WTC11 (cell line): ENCODE data around the gene MPC1.

Experiments
- GABPB1 ChIP-seq: sonication (generic); formaldehyde crosslinking; IDR thresholded peaks from 2 replicates; pipeline ENCODE4 v1.8.1; 2023; ENCODE audit warnings: mild to moderate bottlenecking, missing genetic modification reagents
- NFE2L1 ChIP-seq: sonication (generic); formaldehyde crosslinking; IDR thresholded peaks from 2 replicates; pipeline ENCODE4 v1.8.1; 2023; ENCODE audit warnings: missing genetic modification reagents
- NR1H2 ChIP-seq: sonication (generic); formaldehyde crosslinking; IDR thresholded peaks from 2 replicates; pipeline ENCODE4 v1.9.0; 2021; ENCODE audit warnings: mild to moderate bottlenecking, moderate library complexity, missing genetic modification reagents
- RORB ChIP-seq: fragments of 250-450 bp; sonication (Bioruptor Pico); IDR thresholded peaks from 2 replicates; pipeline ENCODE4 v1.9.0; 2021; ENCODE audit warnings: mild to moderate bottlenecking
- SP1 ChIP-seq: sonication (generic); formaldehyde crosslinking; conservative IDR thresholded peaks from 2 replicates; pipeline ENCODE4 v1.8.1; 2022; ENCODE audit warnings: missing genetic modification reagents
- TF ChIP-seq, protein P1 (sequence below): fragments of 200-600 bp; IDR thresholded peaks from 2 replicates; pipeline ENCODE4 v1.8.0; 2022; ENCODE audit warnings: antibody characterized with exemption
- TF ChIP-seq, protein P2 (sequence below): fragments of 250-450 bp; sonication (Bioruptor Pico); IDR thresholded peaks from 2 replicates; pipeline ENCODE4 v1.9.0; 2021; ENCODE audit warnings: mild to moderate bottlenecking
- TF ChIP-seq, protein P3 (sequence below): fragments of 250-450 bp; sonication (Bioruptor Pico); IDR thresholded peaks from 2 replicates; pipeline ENCODE4 v1.8.0; 2021; ENCODE audit warnings: mild to moderate bottlenecking
- TF ChIP-seq, protein P4 (sequence below): sonication (generic); formaldehyde crosslinking; IDR thresholded peaks from 2 replicates; pipeline ENCODE4 v1.8.0; 2022; ENCODE audit warnings: mild to moderate bottlenecking, missing genetic modification reagents
- TF ChIP-seq, protein P5 (sequence below): sonication (generic); formaldehyde crosslinking; IDR thresholded peaks from 2 replicates; pipeline ENCODE4 v1.8.1; 2022; ENCODE audit warnings: mild to moderate bottlenecking, moderate library complexity, missing genetic modification reagents
- TF ChIP-seq, protein P6 (sequence below): sonication (generic); formaldehyde crosslinking; IDR thresholded peaks from 2 replicates; pipeline ENCODE4 v1.8.1; 2022; ENCODE audit warnings: low read depth, mild to moderate bottlenecking, moderate library complexity, missing genetic modification reagents, borderline replicate concordance
- TF ChIP-seq, protein P7 (sequence below): sonication (generic); formaldehyde crosslinking; IDR thresholded peaks from 2 replicates; pipeline ENCODE4 v1.8.1; 2022; ENCODE audit warnings: mild to moderate bottlenecking, missing genetic modification reagents, moderate library complexity, borderline replicate concordance
- TF ChIP-seq, protein P8 (sequence below): sonication (generic); formaldehyde crosslinking; IDR thresholded peaks from 2 replicates; pipeline ENCODE4 v1.8.0; 2022; ENCODE audit warnings: mild to moderate bottlenecking, missing genetic modification reagents

DNA sequence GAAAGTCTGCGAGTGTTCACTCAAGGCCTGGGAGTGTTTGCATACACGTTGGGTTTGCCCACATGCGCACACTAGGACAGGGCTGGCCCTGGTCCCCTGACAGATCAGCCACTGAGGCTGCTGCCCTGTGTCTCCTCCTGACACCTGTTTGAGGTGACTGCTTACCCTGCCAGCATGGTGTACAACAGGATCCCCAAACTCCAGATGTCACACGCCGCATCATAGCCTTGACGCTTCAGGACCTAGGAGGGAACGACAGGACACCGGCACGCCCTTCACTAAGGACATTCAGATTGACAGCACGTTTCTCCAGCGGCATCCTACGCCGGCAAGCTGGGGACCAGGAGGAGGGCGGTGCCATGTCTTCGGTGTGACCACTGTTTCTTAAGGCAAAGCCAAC is 37.0 kb upstream of the MPC1 start:
- TF ChIP-seq SP1 (CRISPR knock-in tag), result no peak
- TF ChIP-seq, protein P1, sequence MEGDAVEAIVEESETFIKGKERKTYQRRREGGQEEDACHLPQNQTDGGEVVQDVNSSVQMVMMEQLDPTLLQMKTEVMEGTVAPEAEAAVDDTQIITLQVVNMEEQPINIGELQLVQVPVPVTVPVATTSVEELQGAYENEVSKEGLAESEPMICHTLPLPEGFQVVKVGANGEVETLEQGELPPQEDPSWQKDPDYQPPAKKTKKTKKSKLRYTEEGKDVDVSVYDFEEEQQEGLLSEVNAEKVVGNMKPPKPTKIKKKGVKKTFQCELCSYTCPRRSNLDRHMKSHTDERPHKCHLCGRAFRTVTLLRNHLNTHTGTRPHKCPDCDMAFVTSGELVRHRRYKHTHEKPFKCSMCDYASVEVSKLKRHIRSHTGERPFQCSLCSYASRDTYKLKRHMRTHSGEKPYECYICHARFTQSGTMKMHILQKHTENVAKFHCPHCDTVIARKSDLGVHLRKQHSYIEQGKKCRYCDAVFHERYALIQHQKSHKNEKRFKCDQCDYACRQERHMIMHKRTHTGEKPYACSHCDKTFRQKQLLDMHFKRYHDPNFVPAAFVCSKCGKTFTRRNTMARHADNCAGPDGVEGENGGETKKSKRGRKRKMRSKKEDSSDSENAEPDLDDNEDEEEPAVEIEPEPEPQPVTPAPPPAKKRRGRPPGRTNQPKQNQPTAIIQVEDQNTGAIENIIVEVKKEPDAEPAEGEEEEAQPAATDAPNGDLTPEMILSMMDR, result no peak
- TF ChIP-seq, protein P2, sequence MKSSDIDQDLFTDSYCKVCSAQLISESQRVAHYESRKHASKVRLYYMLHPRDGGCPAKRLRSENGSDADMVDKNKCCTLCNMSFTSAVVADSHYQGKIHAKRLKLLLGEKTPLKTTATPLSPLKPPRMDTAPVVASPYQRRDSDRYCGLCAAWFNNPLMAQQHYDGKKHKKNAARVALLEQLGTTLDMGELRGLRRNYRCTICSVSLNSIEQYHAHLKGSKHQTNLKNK (CRISPR knock-in tag), result no peak
- TF ChIP-seq, protein P3, sequence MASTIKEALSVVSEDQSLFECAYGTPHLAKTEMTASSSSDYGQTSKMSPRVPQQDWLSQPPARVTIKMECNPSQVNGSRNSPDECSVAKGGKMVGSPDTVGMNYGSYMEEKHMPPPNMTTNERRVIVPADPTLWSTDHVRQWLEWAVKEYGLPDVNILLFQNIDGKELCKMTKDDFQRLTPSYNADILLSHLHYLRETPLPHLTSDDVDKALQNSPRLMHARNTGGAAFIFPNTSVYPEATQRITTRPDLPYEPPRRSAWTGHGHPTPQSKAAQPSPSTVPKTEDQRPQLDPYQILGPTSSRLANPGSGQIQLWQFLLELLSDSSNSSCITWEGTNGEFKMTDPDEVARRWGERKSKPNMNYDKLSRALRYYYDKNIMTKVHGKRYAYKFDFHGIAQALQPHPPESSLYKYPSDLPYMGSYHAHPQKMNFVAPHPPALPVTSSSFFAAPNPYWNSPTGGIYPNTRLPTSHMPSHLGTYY (CRISPR knock-in tag), result no peak
- TF ChIP-seq, protein P4, sequence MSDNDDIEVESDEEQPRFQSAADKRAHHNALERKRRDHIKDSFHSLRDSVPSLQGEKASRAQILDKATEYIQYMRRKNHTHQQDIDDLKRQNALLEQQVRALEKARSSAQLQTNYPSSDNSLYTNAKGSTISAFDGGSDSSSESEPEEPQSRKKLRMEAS (CRISPR knock-in tag), result no peak
- TF ChIP-seq NR1H2, result no peak
- TF ChIP-seq RORB (CRISPR knock-in tag), result no peak
- no peak for TF ChIP-seq GABPB1 (CRISPR knock-in tag)
- TF ChIP-seq, protein P5, sequence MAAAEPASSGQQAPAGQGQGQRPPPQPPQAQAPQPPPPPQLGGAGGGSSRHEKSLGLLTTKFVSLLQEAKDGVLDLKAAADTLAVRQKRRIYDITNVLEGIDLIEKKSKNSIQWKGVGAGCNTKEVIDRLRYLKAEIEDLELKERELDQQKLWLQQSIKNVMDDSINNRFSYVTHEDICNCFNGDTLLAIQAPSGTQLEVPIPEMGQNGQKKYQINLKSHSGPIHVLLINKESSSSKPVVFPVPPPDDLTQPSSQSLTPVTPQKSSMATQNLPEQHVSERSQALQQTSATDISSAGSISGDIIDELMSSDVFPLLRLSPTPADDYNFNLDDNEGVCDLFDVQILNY (CRISPR knock-in tag), result no peak
- TF ChIP-seq, protein P6, sequence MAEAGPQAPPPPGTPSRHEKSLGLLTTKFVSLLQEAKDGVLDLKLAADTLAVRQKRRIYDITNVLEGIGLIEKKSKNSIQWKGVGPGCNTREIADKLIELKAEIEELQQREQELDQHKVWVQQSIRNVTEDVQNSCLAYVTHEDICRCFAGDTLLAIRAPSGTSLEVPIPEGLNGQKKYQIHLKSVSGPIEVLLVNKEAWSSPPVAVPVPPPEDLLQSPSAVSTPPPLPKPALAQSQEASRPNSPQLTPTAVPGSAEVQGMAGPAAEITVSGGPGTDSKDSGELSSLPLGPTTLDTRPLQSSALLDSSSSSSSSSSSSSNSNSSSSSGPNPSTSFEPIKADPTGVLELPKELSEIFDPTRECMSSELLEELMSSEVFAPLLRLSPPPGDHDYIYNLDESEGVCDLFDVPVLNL (CRISPR knock-in tag), result no peak
- TF ChIP-seq, protein P7, sequence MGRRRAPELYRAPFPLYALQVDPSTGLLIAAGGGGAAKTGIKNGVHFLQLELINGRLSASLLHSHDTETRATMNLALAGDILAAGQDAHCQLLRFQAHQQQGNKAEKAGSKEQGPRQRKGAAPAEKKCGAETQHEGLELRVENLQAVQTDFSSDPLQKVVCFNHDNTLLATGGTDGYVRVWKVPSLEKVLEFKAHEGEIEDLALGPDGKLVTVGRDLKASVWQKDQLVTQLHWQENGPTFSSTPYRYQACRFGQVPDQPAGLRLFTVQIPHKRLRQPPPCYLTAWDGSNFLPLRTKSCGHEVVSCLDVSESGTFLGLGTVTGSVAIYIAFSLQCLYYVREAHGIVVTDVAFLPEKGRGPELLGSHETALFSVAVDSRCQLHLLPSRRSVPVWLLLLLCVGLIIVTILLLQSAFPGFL (CRISPR knock-in tag), result no peak
- TF ChIP-seq NFE2L1 (CRISPR knock-in tag), result no peak
- TF ChIP-seq, protein P8, sequence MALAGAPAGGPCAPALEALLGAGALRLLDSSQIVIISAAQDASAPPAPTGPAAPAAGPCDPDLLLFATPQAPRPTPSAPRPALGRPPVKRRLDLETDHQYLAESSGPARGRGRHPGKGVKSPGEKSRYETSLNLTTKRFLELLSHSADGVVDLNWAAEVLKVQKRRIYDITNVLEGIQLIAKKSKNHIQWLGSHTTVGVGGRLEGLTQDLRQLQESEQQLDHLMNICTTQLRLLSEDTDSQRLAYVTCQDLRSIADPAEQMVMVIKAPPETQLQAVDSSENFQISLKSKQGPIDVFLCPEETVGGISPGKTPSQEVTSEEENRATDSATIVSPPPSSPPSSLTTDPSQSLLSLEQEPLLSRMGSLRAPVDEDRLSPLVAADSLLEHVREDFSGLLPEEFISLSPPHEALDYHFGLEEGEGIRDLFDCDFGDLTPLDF (CRISPR knock-in tag), result no peak
